ENCODE results near the gene ACE.

ACE gene

GRCh38 chr17:63479495-63480184 is 2.8 kb downstream of the ACE start:
- Histone ChIP-seq H3K27me3 (replicated peaks) (no peaks in the 10 kb centered on the region), H3K27ac (no peak overlapping the region), H3K36me3 (replicated peaks) (no peaks in the 10 kb centered on the region), H3K4me3 (ENCODE audit: low read depth, low read length) (no peak overlapping the region)
- DNase-seq, result no peak
- no peak for TF ChIP-seq CTCF (IDR thresholded peaks at IDR 0.05; ENCODE audit: low read depth, low read length, missing control alignments)
- in situ Hi-C loops (cut with HindIII; ENCODE audit: low pct_ligation_motif_present, low sequenced_read_pairs), result no loop called here

- Histone ChIP-seq H3K4me3 (ENCODE audit: low read depth, low read length) (no peak overlapping the region), H3K27me3 (replicated peaks) (no peaks in the 10 kb centered on the region), H3K27ac (no peak overlapping the region), H3K36me3 (replicated peaks) (no peaks in the 10 kb centered on the region)
- no peak for DNase-seq
- in situ Hi-C loops (cut with HindIII; ENCODE audit: low pct_ligation_motif_present, low sequenced_read_pairs), result no loop called here
- no peak for TF ChIP-seq CTCF (IDR thresholded peaks at IDR 0.05; ENCODE audit: low read depth, low read length, missing control alignments)
These were observed 3.4 kb downstream of the ACE start for GRCh38 chr17:63480192-63480784.

GRCh38 chr17:63480826-63481487 is 4.1 kb downstream of the ACE start:
- Histone ChIP-seq H3K27me3 (replicated peaks) (no peaks in the 10 kb centered on the region), H3K27ac (no peak overlapping the region), H3K36me3 (replicated peaks) (no peaks in the 10 kb centered on the region), H3K4me3 (ENCODE audit: low read depth, low read length) (no peak overlapping the region)
- no peak for TF ChIP-seq CTCF (IDR thresholded peaks at IDR 0.05; ENCODE audit: low read depth, low read length, missing control alignments)
- DNase-seq, result no peak
- in situ Hi-C loops (cut with HindIII; ENCODE audit: low pct_ligation_motif_present, low sequenced_read_pairs), result no loop called here

- H3K36me3 ChIP-seq (replicated peaks), result no peaks in the 10 kb centered on the region
- H3K27ac ChIP-seq, result no peak overlapping the region
- no peaks in the 10 kb centered on the region for H3K27me3 ChIP-seq (replicated peaks)
- TF ChIP-seq CTCF (IDR thresholded peaks at IDR 0.05; ENCODE audit: low read depth, low read length, missing control alignments), result no peak
- no peak for DNase-seq
- in situ Hi-C loops (cut with HindIII; ENCODE audit: low pct_ligation_motif_present, low sequenced_read_pairs), result no loop called here
- no peak overlapping the region for H3K4me3 ChIP-seq (ENCODE audit: low read depth, low read length)
These were observed 4.6 kb downstream of the ACE start for GRCh38 chr17:63481488-63481870.

- Histone ChIP-seq H3K36me3 (replicated peaks) (no peaks in the 10 kb centered on the region), H3K27me3 (replicated peaks) (no peaks in the 10 kb centered on the region), H3K4me3 (ENCODE audit: low read depth, low read length) (no peak overlapping the region), H3K27ac (no peak overlapping the region)
- DNase-seq, result no peak
- no peak for TF ChIP-seq CTCF (IDR thresholded peaks at IDR 0.05; ENCODE audit: low read depth, low read length, missing control alignments)
- in situ Hi-C loops (cut with HindIII; ENCODE audit: low pct_ligation_motif_present, low sequenced_read_pairs), result no loop called here
These were observed 5.6 kb downstream of the ACE start for GRCh38 chr17:63482509-63482908.

All from brain microvascular endothelial cell (primary cell).